ENCODE results near the gene IGFBP2. TPM values are rescaled to one million over a fixed set of nuclear protein-coding genes. Genes with fewer than 3 reads are reported as not detected.

The IGFBP2 gene
- polyA plus RNA-seq, 4 donors: 211 to 296 (median 233) TPM

DNA sequence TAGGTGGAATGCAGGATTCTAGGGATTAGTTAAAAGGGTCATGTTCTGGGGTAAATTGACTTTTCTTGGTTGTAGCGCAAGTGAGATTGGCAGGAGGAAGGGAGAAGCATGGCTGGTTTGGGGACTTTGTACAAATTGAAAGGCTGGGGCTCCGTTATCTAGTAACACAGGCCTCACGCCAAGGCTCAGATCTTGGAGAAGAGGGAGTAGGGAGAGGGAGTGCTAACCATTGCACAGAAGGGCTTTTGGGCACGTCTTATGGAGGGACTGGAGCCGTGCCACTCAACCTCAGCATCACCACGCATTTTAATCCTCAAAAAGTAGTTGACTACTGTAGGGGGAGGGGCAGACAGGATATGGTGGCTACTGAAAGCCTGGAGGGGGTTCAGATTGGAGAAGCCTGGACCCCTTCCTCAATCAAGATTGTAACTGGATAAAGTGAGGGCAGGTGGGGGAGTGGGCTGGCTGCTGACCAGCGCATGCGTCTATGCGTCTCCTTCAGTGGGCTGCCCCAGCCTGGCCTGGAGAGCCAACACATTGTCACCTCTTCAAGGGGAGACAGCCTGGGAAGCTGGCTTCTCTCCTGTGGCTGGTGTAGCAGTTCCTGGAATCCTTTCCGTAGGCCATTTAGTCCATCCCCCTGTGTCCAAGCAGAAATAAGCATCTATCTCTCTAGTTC is 47.9 kb downstream of the IGFBP2 start:
- no peak for DNase-seq (ENCODE audit: low read depth in 4 of 4, low spot score in 3 of 4)

GRCh38 chr2:216681683-216682082 is 48.5 kb downstream of the IGFBP2 start:
- no peak for DNase-seq (ENCODE audit: low read depth in 4 of 4, low spot score in 3 of 4)

DNA sequence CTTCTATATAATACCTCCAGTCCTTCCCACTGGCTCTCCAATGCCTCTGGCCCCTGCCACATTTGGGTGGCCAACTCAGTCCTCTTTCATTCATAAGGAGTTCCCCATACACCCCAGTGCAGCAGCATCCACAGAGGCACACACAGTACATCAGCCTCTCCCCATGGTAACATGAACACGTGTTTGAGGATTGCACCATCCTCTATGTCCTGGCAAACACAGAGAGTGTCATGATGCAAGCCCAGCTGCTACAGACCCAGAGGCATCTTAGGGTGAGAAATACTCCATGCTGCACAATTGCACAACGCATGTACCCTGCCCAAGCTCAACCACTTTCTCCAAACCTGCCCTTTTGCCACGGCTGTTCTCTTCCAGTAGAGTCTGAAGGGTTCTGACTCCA is 50.6 kb downstream of the IGFBP2 start:
- DNase-seq (ENCODE audit: low read depth in 4 of 4, low spot score in 3 of 4): no peak

GRCh38 chr2:216685327-216685875 is 52.2 kb downstream of the IGFBP2 start:
- DNase-seq (ENCODE audit: low read depth in 4 of 4, low spot score in 3 of 4): no peak

- no peak for DNase-seq (ENCODE audit: low read depth in 4 of 4, low spot score in 3 of 4)
Observed at GRCh38 chr2:216687111-216687510, 53.9 kb downstream of the IGFBP2 start.

DNA sequence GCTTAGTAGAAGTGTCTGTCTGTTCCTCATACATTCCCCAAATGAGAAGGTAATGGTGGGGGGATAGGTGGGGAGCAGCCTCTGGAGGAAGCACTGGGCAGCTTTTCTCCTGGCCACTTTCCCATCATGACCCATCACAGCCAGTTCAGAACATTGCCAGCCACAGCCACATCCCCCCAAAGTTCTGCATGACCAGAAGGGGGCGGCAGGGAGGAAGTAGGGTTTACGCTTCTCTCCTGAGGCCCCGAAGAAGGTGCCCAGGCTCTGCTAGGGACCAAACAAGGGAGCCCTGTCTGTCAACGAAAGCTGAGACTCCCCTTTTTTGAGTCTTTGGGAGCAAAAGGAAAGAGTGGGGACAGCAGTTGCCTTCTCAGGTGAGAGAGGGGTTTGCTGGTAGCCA is 54.4 kb downstream of the IGFBP2 start:
- no peak for DNase-seq (ENCODE audit: low read depth in 4 of 4, low spot score in 3 of 4)

DNA sequence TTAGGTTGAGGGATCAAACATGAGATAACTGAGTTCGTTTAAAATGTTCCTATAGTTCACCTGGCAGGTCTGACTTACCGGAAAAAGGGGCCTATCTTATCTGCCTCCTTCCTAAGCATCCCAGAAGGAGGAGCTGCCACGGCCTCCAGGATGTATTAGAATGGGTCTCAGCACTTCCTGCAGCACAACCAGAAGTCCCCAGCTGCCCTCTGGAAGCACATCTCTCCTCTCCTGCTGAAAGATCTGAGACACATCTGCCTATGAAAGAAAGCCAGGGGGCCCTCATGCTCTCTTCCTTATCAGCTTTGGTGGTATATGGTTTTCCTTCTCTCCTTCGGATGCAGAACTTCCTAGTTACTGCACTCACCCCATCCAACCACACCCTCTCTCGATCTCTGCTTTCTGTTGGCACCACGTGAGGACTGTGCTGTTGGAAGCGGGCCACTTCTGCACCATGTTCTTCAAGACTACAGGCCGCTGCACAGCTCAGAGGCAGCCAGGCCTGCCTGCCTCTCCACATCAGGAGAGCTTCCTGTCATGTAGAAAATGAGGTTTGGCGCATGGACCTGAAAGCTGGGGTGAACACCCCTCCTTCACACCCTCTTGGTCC is 55.6 kb downstream of the IGFBP2 start:
- no peak for DNase-seq (ENCODE audit: low read depth in 4 of 4, low spot score in 3 of 4)

DNA sequence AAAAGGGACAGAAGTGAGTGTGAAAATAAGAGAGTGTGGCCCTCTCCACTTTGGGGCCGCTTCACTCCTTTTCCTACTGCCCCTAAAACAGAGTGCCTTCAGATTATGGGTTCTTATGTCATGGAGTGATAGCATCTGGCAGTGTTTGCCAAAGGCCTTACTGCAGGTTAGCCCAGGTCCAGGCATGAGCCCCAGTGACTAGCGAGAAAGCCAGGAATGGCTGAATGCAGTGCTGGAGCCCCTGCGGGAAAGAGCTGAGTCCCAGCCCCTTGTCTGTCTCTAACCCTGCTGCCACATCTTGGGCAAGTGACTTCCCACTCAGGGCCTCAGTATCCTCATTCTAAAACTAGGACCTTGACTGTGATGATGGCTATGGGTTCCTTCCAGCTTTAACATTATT is 56.2 kb downstream of the IGFBP2 start:
- no peak for DNase-seq (ENCODE audit: low read depth in 4 of 4, low spot score in 3 of 4)

DNA sequence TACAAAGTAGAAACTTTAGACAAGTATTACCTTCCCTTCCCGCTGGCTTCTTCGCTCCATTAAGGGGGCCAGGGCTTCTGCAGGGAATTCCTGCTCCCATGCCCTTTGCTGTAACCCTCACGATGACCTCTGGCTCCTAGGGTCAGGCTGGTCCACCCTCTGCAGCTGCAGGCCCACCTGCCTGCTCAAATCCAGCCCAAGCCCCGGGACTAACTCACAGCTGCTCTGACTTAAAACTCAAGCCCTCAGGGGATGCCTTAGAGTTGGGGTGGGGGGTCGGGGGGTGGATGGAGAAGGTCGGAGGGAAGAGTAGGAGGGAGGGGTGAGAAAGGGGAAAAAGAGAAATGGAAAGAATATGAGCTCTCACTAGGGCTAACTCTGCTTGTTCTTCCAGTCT is 57.2 kb downstream of the IGFBP2 start:
- DNase-seq (ENCODE audit: low read depth in 4 of 4, low spot score in 3 of 4): no peak

DNA sequence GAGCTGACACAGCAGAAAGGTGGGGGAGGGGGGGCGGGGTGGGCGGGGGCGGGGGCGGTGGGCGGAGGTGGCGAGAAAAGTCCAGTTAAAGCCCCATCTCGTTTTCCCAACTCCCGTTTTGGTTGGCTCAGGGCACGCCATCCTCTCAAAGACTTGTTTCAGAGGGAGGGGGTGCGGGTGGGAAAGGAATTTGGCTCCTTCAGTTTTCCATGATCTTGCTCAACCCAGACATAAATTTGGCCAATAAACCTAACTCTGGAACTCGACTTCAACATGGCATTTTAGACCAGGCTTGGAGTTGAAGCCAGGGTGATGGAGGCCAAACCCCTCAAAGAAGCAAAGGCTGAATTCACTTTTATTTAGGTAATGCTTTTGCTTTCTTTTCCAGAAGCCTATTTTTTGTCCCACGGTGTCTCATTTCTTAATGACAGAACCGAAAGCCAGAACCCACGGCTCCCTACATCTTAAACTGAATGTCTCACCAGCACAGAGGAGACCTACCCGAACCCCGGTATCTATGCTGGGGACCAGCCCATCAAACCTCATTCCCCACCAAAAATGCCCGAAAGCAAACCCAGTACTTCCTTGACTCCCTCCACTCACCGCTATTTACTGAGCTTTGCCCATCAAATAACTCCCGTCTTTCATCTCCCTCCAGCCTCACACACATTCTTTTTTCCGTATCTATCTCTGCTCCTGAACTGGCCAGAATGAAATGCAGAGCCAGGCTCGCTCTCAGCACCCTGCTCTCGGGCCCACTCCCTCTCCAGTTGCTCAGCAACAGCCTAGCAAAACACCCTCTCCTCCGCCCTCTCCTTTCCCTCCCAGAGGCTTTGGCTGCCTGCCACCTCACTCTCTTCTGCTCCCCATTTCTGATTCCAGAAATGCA is 57.9 kb downstream of the IGFBP2 start:
- peak in 2 of 4 donors; percentile 76 to 81 for DNase-seq (ENCODE audit: low read depth in 4 of 4, low spot score in 3 of 4)

- DNase-seq (ENCODE audit: low read depth in 4 of 4, low spot score in 3 of 4): peak in 2 of 4 donors; percentile 75 to 80
Observed at GRCh38 chr2:216692636-216693413, 59.6 kb downstream of the IGFBP2 start.

DNA sequence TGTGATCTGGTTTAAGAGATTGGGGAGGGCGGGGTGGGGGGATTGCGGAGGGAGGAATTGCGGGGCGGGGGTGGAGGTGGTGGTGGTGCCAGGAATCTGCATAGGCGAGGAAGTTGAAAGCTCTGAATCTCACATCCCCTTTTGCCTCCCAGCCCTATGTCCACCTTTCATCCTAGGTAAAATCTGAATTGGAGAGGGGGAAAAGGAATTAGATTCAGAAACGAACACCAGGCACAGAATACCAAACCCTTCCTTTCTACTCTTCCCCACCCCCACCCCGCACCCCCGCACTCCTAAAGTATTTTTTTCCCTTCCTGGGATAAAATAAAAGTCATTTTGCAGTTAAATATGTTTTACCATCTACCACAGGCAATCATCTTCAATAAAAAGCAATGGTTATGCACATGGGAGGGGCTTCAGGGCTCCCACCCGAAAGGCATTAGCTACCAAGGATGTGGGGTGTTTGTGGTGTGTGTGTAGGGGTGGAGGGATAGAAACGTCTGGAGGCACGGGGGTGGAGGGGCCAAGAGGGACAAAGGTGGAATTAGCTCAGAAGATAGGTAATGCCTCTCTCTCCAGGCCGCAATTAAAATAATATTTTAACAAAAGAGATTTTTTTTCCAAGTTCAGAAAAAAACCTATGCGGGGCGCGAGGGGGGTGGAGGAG is 60.3 kb downstream of the IGFBP2 start:
- DNase-seq (ENCODE audit: low read depth in 4 of 4, low spot score in 3 of 4): no peak

DNA sequence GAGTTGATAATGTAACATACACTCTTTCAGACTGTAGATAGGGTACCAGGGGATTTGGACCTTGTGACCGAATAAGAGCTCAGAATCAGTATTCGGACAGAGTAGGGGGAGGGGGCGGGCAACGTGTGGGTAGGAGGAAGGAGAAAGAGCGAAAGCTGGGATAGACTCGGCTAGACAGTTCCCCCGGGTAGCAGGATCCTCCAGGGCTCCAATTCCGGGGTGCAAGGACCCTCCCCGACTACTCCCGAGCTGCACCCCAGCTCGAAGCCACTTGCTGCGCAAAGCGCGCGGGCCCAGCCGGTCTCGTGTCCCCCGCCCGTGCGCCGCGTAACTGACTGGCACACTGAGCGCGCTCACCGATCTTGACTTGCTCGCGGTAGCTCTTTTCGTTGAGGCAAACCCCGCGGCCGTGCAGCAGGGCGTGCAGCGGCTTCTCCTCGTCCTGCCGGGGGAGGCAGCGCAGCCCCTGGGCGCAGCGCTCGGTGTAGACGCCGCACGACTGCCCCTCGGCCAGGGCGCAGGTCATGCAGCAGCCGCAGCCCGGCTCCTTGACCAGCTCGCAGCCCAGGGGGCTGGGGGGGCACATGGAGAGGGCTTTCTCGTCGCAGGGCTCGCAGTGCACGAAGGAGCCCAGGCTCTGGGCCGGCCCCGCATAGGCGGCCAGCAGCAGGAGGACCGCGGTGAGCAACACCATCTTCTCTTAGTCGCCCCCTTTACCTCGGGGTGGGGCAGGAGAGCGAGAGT is 61.0 kb downstream of the IGFBP2 start:
- DNase-seq (ENCODE audit: low read depth in 4 of 4, low spot score in 3 of 4): no peak

- DNase-seq (ENCODE audit: low read depth in 4 of 4, low spot score in 3 of 4): no peak
Observed at GRCh38 chr2:216694826-216695217, 61.6 kb downstream of the IGFBP2 start.

DNA sequence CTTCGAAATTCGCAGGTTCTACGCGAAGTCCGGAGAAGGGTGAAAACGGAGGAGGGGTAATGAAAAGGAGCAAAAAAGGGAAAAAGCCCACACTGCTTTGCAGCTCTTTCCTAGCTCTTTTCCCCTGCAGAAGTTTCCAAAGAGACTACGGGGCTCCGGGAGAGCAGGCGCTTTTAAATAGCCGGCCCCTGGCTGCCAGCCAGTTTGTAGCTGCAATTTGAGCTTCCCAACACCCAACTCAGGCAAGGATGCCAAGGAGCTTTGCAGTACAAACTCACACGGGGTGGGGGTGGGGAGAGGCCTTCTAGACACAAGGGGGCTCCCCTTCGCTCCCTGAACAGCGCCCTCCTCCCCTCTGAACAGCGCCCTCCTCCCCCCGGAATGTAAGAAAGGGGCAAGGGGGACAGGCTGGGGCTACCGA is 62.2 kb downstream of the IGFBP2 start, which contains the start of gene IGFBP5:
Gene IGFBP5 (minus strand): TSS at position 149 of the 421 bp plus-strand sequence. CDS start 774 bp downstream, outside the sequence.
- DNase-seq (ENCODE audit: low read depth in 4 of 4, low spot score in 3 of 4): peak in 3 of 4 donors; percentile 85 to 90 (median 88)

GRCh38 chr2:216696321-216696720 is 63.1 kb downstream of the IGFBP2 start:
- no peak for DNase-seq (ENCODE audit: low read depth in 4 of 4, low spot score in 3 of 4)

DNA sequence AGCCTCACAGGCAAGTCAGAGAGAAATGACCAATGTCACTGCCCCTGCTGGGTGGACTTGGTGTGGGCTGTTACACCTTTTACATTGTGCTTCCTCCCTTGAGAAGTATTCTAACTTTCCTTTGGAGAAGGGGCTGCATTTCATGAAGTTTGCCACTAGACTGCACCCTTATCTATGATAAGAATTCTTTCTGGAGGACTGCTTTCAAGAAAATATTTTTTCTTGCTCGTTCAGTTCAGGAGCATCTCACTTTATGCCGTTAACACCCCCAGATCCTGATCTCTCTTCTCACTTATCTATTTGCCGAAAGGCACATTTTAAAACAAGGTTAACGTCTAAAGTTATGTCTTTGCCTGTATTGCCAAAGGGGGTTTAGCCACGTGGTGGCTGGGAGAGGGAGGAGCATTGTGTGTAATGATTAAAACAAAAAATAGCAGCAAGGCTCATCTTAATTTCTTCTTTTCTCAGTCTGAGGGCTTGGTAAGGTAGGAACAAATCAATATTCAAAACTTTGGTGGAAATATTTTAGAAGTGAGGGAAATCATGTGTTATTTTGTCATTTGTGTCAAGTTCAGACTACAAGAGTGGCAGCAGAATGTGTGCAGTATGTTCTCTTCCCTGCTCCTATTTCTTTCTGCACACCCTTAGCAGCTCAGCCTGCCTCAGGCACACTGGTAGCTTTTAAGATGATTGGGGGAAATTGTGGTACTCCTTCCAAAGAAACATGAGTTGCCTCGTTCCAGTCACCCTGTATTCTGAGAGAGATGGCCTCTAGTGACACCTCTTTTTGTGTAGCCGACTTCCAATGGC is 63.7 kb downstream of the IGFBP2 start:
- DNase-seq (ENCODE audit: low read depth in 4 of 4, low spot score in 3 of 4): no peak

DNA sequence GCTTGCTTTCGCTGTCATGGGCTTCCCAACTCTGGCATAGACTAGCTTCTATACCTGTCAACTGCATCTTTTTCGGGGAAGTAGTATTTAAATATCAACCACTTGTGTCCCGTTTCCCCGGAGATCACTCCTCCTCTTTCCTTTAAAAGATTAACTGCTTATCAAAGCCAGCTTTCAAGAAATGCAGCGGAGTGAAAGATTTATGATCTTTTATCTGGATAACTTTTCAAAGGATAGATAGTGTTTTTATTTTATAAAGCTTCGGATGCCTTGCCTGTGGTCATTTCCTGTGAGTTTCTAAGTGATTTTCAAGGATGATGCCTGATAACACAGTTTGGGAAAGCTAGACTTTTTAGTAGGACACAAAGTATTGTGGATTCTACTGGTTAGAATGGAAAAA is 65.1 kb downstream of the IGFBP2 start:
- DNase-seq (ENCODE audit: low read depth in 4 of 4, low spot score in 3 of 4): no peak

Measured in right renal pelvis (tissue), 4 donors.